ENCODE measurements around the gene PRMT6.
"Not testable (repeated sequence)": the region's sequence is repeated elsewhere in the genome, so short reads cannot be mapped to it uniquely, and the experiment has no call there.

The PRMT6 gene

GRCh38 chr1:107056426-107057196, at the start of gene PRMT6:
Gene PRMT6 (plus strand): TSS chr1:107056674. CDS start chr1:107056716, 42 bp downstream.
- DNase-seq (ENCODE audit: low spot score), result peak; percentile 87

GRCh38 chr1:107009281-107009680, 47.2 kb upstream of the PRMT6 start:
- no peak for DNase-seq (ENCODE audit: low spot score)

- DNase-seq (ENCODE audit: low spot score), result no peak
Observed at GRCh38 chr1:107010582-107010981, 45.9 kb upstream of the PRMT6 start.

GRCh38 chr1:107016376-107016978, 40.0 kb upstream of the PRMT6 start:
- DNase-seq (ENCODE audit: low spot score), result no peak

- no peak for DNase-seq (ENCODE audit: low spot score)
Observed at GRCh38 chr1:107018445-107018844, 38.0 kb upstream of the PRMT6 start.

- no peak for DNase-seq (ENCODE audit: low spot score)
Observed at GRCh38 chr1:107019166-107019565, 37.3 kb upstream of the PRMT6 start.

- not testable (repeated sequence) for DNase-seq (ENCODE audit: low spot score)
Observed at GRCh38 chr1:107038874-107039273, 17.6 kb upstream of the PRMT6 start.

GRCh38 chr1:107044310-107045220, 11.9 kb upstream of the PRMT6 start:
- not testable (repeated sequence) for DNase-seq (ENCODE audit: low spot score)

GRCh38 chr1:107047602-107048001, 8.9 kb upstream of the PRMT6 start:
- no peak for DNase-seq (ENCODE audit: low spot score)

- no peak for DNase-seq (ENCODE audit: low spot score)
Observed at GRCh38 chr1:107048241-107048640, 8.2 kb upstream of the PRMT6 start.

- no peak for DNase-seq (ENCODE audit: low spot score)
Observed at GRCh38 chr1:107051266-107051665, 5.2 kb upstream of the PRMT6 start.

GRCh38 chr1:107055919-107056425, 502 bp upstream of the PRMT6 start:
- not testable (repeated sequence) for DNase-seq (ENCODE audit: low spot score)

- DNase-seq (ENCODE audit: low spot score), result peak; percentile 33
Observed at GRCh38 chr1:107057197-107058133, 991 bp downstream of the PRMT6 start.

GRCh38 chr1:107058245-107059032, 2.0 kb downstream of the PRMT6 start:
- no peak for DNase-seq (ENCODE audit: low spot score)

- DNase-seq (ENCODE audit: low spot score), result no peak
Observed at GRCh38 chr1:107061886-107062285, 5.4 kb downstream of the PRMT6 start.

GRCh38 chr1:107073493-107073892, 17.0 kb downstream of the PRMT6 start:
- no peak for DNase-seq (ENCODE audit: low spot score)

GRCh38 chr1:107076841-107077240, 20.4 kb downstream of the PRMT6 start:
- peak; percentile 45 for DNase-seq (ENCODE audit: low spot score)

GRCh38 chr1:107079249-107079648, 22.8 kb downstream of the PRMT6 start:
- no peak for DNase-seq (ENCODE audit: low spot score)

- DNase-seq (ENCODE audit: low spot score), result no peak
Observed at GRCh38 chr1:107081102-107081501, 24.6 kb downstream of the PRMT6 start.

GRCh38 chr1:107091418-107091817, 34.9 kb downstream of the PRMT6 start:
- DNase-seq (ENCODE audit: low spot score), result no peak
